Hematopoietic multipotent progenitor cell treated with erythropoietin and hydrocortisone succinate and interleukin-3 and kit ligand, for 6 days (in vitro differentiated cells): Measurements from ENCODE around the gene EVI5.

Source experiments
- DNase-seq: peaks from one replicate; pipeline ENCODE4 v3.0.0-alpha.2; 2015

EVI5 gene

DNA sequence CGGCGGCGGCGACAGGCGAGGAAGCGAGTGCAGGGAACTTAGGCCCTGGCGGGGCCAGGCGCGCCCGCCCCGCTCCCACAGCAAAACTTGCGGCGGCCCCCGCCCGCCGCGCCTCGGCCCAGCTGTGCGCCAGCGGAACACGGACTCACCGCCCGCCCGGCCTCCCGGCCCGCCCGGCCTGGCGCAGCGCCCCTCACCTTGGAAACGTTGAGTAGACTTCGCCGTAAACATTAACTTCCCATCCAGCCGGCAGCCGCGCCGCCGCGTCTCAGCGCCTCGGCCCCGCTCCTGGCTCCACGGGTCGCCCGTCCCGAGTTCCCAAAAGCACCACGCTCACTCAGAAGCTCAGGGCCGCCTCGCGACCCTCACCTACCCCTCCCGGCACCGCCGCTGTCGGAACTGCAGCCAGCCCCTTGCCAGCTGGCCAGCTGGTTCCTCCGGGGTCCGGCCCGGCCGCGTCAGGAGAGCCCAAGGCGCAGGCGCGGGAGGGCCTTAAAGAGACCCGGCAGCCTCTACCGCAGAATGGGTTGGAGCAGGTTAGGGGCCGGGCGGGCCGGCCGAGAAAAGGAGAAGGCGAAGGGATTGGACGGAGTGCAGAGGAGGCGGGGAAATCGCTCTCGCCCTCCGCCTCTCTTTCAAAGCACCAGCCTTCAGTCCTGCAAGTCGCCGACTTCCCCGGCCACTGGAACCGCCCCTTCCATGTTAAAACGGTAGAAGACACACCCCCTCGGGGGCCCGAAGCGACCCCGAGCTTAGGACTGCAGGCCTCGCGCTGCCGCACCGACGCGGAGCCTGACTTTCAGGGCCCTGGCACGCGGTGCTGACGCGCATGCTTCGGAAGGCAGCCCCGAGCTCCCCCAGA is at the start of gene EVI5:
Gene EVI5, minus strand, starts transcription at position 470 of the 862 bp plus-strand sequence. CDS start 48,562 bp downstream, outside the sequence.
- DNase-seq, result peak; percentile 97

DNA sequence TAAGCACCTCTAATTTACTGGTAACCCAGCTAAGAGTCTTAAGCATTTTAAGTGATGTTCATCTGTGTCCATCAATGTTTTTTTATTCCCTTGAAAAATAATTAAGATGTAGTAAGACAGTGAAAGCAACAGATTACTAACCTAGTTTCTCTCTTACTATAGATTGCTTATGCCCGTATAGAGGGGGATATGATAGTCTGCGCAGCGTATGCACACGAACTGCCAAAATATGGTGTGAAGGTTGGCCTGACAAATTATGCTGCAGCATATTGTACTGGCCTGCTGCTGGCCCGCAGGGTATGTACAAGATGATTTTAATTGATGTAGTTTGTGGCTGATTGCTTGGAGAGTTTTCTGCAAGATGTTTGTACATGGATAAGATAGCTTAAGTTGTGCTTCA is 49.7 kb upstream of the EVI5 start:
- DNase-seq, result no peak

DNA sequence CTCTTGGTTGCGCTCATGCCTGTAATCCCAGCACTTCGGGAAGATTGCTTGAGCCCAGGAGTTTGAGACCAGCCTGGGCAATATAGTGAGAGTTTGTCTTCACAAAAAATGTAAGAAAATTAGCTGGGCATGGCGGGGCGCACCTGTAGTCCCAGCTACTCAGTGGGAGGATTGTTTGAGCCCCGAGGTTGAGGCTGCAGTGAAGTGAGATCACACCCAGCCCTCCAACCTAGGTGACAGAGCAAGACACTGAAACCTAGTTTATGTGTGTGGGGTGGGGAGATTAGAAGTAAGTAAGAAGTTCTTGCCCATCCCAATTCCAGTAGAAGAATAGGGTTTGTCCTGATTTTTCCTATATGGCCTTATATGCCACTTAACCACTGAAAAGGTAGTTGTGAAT is 48.9 kb upstream of the EVI5 start:
- peak; percentile 37 for DNase-seq

DNA sequence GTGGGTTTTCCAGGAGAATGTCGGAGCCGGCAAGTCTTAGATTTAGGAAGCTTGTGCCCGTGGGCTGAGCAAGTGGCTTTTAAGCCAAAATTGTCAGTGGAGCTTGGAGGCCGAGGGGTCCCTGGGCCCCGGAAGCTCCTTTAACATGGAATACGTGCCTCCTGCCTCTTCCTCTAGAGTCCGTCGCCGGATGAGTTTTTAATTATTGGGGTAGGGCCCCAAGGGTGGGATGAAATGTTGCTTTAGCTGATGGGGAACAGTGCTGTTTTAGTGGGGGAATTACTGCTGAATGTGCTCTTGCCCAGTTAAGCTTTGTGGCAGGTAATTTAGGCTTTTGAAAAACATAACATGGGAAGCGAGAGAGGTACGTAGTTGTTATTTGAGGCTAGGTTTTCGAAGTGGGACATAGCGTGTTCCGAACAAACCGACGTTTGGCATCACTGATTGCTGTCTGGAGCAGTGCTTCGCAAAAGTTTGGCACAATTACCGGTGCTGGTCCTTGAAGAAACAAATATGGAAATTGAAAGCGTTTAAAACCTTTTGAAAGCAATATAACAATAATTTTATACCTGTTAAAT is 47.7 kb upstream of the EVI5 start:
- peak; percentile 50 for DNase-seq

DNA sequence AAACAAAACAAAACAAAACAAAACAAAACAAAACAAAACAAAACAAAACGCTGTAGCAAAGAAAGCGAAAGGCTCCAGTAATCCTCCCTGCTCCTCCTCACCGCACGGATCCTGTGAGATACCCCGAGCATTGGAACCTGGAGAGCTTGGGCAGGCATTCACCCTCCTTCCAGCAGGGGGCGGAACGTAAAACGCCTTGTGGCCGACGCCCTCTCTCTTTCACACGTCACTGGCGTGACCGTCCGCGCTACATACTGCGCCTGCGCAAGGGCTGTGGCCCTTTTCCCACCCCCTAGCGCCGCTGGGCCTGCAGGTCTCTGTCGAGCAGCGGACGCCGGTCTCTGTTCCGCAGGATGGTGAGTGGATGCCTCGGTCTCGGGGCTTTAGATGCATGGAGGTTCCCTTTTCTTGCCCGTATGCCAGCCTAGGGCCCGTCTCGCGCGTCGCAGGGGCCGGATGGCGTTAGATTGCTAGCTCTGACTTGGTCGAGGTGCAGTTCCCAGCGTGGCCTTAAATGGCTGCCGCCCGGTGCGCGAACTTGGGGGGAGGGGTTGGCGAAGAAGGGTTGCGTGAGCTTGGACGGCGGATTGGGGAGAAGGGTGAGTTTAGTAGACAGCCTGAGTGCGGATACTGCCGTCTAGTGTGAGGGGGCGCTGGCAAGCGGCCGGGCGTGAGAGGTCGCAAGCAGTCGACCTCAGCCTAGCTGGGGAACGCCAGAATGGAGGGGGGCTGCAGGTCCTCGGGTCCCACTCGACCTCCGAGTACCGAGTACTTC is 47.0 kb upstream of the EVI5 start, which contains the start of gene RPL5:
Gene RPL5, plus strand, starts transcription at position 279 of the 775 bp plus-strand sequence. Its CDS starts 75 bp downstream, at position 354.
- DNase-seq, result peak; percentile 99

DNA sequence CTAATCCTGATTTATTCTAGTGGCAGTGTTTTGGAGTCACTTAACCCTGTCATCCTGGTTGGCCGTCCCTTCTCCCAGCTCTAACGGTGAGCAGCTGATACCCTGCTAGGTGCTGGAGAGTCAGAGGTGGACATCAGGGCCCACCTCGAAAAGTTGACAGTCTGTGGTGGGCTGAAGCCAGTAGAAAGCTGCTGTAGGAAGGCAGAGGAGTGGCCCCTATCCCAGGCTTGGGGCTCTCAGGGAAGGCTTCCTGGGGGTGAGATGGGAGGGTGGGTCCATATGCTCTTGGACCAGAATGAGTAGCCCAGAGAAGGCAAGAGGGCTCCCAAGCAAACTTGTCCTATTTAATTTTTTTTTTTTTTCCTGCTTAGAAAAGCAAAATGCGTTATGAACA is 46.5 kb upstream of the EVI5 start:
- DNase-seq, result no peak

DNA sequence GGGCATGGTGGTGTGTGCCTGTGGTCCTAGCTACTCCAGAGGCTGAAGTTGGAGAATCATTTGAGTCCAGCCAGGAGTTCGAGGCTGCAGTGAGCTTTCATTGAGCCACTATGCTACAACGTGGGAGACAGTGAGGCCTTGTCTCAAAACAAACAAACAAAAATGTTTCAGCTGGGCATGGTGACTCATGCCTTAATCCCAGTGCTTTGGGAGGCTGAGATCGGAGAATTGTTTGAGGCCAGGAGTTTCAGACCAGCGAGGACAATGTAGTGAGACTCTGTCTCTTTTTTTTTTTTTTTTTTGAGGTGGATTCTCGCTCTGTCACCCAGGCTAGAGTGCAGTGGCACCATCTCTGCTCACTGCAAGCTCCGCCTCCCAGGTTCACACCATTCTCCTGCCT is 41.9 kb upstream of the EVI5 start:
- DNase-seq, result no peak

DNA sequence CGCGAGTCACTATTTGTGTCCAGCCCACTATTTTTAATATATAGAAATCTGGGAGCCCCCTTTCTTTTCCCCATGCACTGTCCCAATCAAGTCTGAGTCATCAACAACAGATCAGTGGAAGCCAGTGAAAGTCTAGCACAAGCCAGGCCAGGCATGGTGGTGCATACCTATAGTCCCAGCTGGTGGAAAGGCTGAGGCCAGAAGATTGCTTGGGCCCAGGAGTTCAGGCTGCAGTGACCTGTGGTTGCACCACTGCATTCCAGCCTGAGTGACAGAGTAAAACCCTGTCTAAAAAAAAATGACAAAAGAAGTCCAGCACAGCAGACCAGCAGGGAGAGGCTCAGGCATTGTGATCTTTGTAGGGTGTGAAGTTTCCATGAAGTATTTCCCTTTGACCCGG is 38.0 kb upstream of the EVI5 start:
- DNase-seq, result no peak

DNA sequence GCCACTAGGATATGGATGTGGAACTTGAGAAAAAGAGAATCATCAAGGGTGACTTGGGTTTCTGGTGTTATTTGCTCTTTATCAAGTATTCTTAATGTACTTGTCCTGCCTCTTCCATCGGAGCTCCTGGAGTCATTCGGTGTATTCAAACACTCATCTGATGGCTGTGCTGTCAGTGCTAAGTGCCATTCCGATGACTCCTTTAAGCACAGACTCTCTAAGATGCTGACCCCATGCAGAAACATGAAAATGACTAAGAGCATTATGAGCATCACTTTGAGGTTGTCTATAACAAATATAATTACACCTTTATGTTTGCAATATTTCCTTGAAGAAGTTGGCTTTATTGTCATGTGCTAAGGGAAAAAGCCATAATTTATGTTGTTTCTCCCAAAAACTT is 35.6 kb upstream of the EVI5 start:
- no peak for DNase-seq

DNA sequence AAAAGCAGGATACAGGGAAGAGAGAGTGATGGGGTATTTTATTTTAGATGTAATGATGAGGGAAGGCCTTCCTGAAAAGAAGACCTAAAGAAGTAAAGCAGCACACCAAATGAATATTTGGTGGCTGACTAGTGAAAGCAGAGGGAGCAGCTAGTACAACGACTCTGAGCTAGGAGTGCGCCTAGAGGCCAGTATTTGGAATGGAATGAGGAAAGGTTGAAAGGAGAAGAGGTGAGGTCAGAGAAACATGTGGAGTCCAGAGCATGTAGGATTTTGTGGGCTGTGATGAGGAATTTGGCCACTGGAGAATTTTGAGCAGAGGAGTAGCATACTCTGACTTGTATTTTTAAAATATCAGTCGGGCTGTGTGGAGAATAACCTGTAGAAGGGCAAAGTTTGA is 35.1 kb upstream of the EVI5 start:
- DNase-seq, result no peak

DNA sequence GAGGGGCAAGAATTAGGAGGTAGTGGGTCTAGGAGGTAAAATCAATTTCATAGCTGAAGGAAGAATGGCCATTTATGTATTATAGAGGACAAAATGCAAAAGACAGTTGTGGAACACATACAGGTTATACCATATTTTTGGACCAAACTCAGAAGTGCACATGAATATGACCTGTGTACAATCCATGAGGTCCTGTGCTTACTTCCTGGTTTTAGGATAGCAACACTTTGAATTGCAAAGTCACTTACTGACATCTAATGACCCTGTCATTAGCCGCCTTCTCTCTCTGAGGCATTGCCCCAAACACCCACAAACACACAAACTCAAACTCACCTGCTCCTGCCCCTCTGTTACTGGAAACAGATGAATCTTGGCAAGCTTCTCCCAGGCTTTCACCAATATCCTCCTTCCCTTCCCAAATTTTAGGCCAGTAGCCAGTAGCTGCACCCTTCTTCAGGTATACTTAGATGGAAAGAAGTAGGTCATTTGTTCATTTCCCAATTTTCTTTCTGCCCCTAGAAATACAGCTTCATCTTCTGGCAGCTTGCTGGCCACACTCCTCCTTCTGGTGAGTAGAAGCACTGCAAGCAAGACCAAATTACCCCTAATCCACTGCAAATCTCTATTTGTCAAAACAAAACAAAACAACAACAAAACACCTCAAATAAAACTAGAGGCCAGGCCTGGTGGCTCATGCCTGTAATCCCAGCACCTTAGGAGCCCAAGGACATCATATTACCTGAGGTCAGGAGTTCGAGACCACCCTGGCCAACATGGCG is 33.3 kb upstream of the EVI5 start:
- peak; percentile 71 for DNase-seq

DNA sequence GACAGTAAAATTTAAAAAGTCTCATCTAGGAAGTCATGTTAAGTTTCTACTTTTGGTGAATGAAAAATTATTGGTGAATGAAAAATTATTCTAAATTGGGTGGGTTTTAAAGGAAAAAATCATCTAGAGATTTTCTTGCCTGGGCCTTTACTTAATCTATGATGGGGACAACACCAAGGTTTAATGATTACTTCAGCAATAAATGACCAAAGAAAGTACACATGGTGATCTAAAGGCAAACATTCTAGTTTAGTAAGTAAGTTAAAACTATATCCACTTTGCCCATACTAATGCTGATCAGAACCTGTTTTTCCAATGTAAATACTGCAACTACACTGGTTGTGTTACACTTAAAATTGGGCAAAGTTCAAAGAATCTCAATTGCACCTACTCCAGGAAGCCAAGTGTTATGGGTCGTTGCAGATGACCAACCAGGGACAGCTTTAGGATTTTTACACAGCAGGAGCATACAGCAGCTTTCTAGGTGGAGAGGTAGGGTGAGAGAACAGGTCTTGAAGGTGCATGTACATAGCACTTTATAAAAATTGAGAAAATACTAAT is 32.3 kb upstream of the EVI5 start:
- no peak for DNase-seq

DNA sequence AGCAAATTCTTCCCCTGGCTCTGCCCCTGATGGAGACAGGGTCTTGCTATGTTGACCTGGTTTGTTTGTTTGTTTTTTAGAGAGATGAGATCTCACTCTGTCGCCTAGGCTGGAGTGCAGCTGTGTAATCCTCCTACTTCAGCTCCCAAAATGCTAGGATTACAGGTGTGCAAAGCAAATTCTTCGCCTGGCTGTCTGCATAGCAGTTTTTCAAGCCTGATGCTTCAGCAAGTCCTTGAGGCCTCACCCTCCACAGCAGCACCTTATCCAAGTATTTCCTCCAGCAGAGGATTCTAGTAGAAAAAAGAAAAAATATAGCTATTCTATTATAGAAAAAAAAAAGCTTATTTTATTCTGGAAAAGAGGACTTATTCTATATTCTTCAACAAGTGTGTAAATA is 31.8 kb upstream of the EVI5 start:
- DNase-seq, result no peak

DNA sequence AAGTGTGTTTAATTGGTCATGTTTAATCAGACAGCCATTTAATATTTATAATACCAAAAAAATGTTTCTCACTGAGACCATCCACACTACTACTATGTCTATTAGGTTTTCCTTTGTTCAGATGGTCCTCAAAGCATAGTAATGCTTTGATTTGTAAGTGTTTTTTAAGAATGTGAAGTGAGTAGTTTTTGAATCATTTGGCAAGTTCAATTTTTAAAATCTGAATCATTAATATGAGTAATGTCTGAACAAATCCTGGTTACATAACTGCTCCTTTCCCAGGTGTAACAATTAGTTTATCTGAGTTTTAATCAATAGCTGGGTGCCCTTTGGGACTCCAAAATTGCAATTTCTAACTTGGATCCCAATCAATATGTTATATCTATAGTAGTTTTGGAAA is 23.5 kb upstream of the EVI5 start:
- no peak for DNase-seq

DNA sequence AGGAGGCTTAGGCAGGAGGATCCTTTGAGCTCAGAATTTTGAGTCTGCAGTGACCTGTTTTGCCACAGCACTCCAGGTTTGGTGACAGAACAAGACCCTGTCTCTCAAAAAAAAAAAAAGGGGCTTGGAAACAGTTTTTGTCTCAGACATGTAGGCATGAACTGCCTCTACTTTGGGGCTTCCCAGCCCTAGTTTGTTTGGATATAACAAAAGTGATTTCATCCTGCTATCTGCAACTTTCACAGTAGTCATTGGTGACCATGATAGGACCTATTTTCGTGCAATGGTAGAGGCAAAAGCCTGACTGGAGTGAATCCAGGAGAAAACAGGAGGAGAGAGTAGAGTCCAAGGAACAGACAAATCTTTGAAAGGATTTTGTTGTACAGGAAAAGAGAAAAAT is 20.3 kb upstream of the EVI5 start:
- DNase-seq, result no peak

DNA sequence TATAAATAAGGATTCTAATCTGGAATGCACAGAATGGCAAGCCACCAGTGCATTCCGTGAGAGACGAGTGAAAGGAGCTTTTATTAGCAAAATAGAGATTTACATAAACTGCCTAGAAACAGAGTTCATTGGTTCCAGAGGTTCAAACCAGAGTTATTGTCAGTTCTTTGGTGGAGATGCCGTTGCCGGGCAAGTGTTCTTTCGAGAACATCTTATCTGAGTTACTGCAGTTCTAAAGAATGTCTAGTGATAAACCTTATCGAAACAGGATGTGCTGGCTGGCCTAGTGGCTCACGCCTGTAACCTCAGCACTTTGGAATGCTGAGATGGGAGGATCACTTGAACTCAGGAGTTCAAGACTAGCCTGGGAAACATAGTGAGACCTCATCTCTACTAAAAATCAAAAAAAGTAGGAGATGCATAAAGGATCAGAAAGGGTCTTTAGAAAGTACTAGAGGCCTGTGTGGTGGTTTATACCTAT is 19.9 kb upstream of the EVI5 start:
- peak; percentile 91 for DNase-seq

DNA sequence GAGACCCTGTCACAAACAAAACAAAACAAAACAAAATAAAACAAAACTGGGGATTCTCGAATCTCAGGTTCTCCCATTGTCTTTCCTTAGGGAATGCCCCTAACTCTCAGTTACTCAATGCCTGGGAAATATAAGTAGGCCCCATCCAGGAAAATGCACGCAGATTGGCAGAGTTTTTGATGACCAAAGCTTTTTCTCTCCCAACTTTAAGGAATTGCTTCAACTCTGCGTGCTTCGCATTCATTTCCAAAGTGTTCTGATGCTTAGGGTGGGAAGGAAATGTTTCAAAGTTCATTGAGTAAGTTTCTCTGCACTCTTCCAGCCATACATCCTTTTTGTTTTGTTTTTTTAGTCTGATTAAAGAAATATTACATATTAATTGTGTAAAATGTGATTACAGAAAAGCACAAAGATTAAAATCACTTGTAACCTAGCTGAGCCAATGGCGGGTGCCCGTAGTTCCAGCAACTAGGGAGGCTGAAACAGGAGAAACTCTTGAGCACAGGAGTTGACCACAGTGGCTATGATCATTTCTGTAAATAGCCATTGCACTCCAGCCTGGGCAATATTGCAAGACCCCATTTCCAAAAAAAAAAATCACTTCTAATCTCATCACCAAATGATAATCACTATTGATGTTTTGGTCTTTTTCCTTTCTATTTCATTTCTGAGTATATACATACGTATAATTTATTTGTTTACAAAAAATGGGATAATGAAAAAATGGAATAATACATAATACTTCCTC is 18.4 kb upstream of the EVI5 start:
- DNase-seq, result no peak

DNA sequence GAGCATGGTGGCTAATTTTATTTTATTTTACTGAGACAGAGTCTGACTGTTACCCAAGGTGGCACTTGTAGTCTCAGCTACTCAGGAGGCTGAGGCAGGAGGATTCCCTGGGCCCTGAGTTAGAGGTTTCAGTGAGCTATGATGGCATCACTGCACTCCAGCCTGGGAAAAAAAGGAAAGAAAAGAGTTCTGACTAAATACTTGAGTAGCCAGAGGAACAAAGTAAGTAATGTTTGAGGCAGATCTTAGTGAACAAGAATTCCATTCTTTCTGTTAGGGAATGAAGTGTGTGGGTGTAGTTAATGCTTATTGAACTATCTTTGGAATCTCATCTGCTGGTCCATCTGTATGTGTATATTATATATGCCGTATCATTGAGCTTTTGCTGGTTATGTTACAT is 13.1 kb upstream of the EVI5 start:
- DNase-seq, result no peak

DNA sequence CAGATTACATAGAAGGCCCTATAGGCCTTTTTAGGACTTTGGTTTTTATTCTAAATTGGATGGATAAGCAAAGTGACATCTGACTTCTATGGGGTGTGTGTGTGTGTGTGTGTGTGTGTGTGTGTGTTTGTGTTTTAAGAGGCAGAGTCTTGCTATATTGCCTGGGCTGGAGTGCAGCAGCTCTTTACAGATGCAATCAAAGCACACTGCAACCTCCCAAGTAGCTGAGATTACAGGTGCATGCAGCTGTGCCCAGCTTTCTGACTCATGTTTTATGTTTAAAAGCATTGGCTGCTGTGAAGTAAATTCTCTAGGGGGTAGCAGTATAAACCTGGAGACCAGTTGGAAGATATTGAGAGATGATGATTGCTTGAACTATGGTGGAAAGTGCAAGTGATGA is 12.4 kb upstream of the EVI5 start:
- DNase-seq, result no peak

DNA sequence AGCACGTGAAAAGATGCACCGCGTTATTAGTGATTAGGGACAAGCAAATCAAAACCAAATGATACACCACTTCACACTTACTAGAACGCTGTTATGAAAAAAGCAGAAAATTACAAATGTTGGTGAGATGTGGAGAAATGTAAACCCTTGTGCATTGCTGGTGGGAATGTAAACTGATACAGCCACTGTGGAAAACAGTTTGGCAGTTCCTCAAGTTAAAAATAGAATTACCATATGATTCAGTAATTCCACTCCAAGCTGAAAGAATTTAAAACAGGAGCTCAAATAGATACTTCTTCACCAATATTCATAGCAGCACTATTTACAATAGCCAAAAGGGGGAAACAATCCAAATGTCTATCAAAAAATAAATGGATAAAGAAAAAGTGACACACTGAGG is 10.3 kb upstream of the EVI5 start:
- DNase-seq, result no peak

DNA sequence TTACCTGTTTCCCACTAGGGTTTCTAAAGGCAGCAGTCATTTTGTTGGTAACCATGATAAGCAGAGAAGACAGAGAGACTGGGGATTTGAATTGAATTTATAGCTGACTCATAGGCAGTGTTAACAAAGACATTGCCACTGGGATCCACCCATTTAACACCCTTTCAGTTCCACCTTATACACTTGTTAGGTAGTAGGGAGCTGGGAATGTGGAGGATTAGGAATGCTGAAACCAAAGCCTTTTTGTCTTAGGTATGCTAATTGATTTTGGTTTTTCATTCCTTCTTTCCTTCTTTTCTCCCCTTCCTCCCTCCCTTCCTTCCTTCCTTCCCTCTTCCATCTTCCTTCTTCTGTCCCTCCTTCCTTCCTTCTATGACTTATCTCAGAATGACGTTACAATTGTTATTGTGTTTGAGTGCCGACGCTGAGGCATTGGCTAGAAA is 7.5 kb upstream of the EVI5 start:
- peak; percentile 68 for DNase-seq
